Breast epithelium (tissue), 4 donors: ENCODE measurements around the gene ATG5. TPM values are rescaled to one million over a fixed set of nuclear protein-coding genes. Genes with fewer than 3 reads are reported as not detected.

ENCODE experiments used
- DNase-seq, 2 donors: peaks; one replicate each; pipeline ENCODE4 v3.0.0-alpha.2; 2019; ENCODE audit warnings: low spot score in 2 of 2
- H3K27ac ChIP-seq, 2 donors: fragments of 200-600 bp; sonication (generic) in 1 of 2; one replicate each; pipeline ENCODE4 v1.5.1; 2016 to 2019; ENCODE audit warnings: mild to moderate bottlenecking in 1 of 2
- H3K27me3 ChIP-seq, 2 donors: fragments of 200-600 bp; sonication (generic) in 1 of 2; one replicate each; pipeline versions ENCODE4 v1.5.1 to v1.6.0; 2017 to 2019; ENCODE audit warnings: control low read depth in 1 of 2, mild to moderate bottlenecking in 1 of 2
- H3K36me3 ChIP-seq: fragments of 200-600 bp; one replicate; pipeline ENCODE4 v1.5.1; 2019
- H3K4me1 ChIP-seq, 2 donors: fragments of 200-600 bp; sonication (generic); one replicate each; pipeline ENCODE4 v1.5.1; 2016 to 2019; ENCODE audit warnings: control low read depth in 1 of 2
- H3K4me3 ChIP-seq, 3 donors: fragments of 200-600 bp; sonication (generic); 1 replicate in 2 of 3; 2 replicates in 1 of 3; pipeline ENCODE4 v1.5.1; 2016 to 2019; ENCODE audit warnings: mild to moderate bottlenecking in 3 of 3, moderate library complexity in 2 of 3
- H3K9me3 ChIP-seq, 2 donors: fragments of 200-600 bp; sonication (generic) in 1 of 2; one replicate each; pipeline ENCODE4 v1.5.1; 2016 to 2019; ENCODE audit warnings: control low read depth in 1 of 2
- CTCF ChIP-seq, 3 donors: fragments of 450-650 bp; IDR thresholded peaks; one replicate each; pipeline ENCODE4 v1.5.1; 2016 to 2017; ENCODE audit warnings: antibody characterized with exemption in 3 of 3, mild to moderate bottlenecking in 3 of 3, moderate library complexity in 3 of 3
- POLR2A ChIP-seq: fragments of 450-650 bp; IDR thresholded peaks from one replicate; pipeline ENCODE4 v1.6.1; 2016; ENCODE audit warnings: antibody characterized with exemption, mild to moderate bottlenecking, moderate library complexity
- POLR2AphosphoS5 ChIP-seq, 3 donors: sonication (generic); formaldehyde crosslinking; IDR thresholded peaks; one replicate each; pipeline ENCODE4 v1.6.1; 2017; ENCODE audit warnings: antibody characterized with exemption in 3 of 3
- intact Hi-C: fragments of 100-400 bp; cut with DNase I; formaldehyde crosslinking; loops from one replicate; pipeline ENCODE4 v1.15.1; 2023; ENCODE audit warnings: low total_unique reads
- total RNA-seq, 3 donors: library from RNA; depleted of rRNA; stranded (reverse); fragments of >200 nt; gene quantifications; one replicate each; pipeline ENCODE4 v1.1.0, GENCODE V29; 2016

ATG5 gene
- total RNA-seq, 3 donors from 2014 or later, result 35.8 to 51.1 (median 45.9) TPM

DNA sequence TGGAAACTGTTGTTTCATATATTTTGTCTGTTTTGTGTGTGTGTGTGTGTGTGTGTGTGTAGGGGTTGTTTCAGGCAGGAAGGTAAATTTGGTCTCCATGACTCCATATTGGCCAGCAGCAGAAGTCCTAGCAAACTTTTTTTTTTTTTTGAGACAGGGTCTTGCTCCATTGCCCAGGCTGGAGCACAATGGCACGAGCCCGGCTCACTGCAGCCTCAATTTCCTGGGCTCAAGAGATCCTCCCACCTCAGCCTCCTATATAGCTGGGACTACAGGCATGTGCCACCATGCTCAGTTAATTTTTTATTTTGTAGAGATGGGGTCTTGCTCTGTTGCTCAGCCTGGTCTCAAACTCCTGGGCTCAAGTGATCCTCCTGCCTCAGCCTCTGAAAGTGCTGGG is 163.7 kb downstream of the ATG5 start:
- H3K4me3 ChIP-seq, result no peak overlapping the region
- DNase-seq, result no peak
- no peak for TF ChIP-seq CTCF (IDR thresholded peaks at IDR 0.05)

DNA sequence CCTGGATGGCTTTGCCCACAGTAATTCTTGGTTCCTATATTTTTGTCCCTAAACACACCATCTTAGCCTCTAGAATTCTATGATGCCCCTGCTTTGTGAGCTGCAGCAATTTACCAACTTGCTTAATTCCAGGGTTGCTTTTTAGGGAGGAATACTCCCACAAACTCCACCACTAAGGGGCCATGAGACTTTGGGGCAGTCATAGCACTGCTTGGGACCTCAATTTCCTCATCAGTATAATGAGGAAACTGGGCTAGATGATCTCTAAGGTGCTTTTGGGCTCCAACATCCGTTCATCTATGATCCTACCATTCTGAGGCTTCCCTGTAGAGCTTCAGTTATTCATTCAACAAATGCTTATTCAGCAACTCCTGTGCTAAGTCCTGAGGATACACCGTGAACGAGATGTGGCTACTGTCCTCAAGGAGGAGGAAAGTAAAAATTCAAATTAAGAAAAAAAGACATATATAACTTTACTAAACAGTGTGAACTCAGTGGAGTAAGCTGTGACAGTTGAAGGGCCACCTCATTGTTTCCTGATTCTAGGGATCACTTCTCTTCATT is 164.2 kb downstream of the ATG5 start:
- Histone ChIP-seq H3K4me3 (no peak overlapping the region), H3K27ac (no peak overlapping the region), H3K9me3 (no peaks in the 10 kb centered on the region), H3K27me3 (no peaks in the 10 kb centered on the region), H3K36me3 (no peaks in the 10 kb centered on the region), H3K4me1 (no peaks in the 10 kb centered on the region)
- TF ChIP-seq POLR2A (no peak), CTCF (IDR thresholded peaks at IDR 0.05) (no peak), POLR2AphosphoS5 (IDR thresholded peaks at IDR 0.05) (no peak)
- DNase-seq, result no peak
- intact Hi-C loops, result no loop called here

More for the DNA sequence above, 163.7 kb downstream of the ATG5 start:
- intact Hi-C loops, result no loop called here
- no peaks in the 10 kb centered on the region for H3K36me3 ChIP-seq
- no peaks in the 10 kb centered on the region for H3K27me3 ChIP-seq
- H3K9me3 ChIP-seq, result no peaks in the 10 kb centered on the region
- H3K4me1 ChIP-seq, result no peaks in the 10 kb centered on the region
- no peak overlapping the region for H3K27ac ChIP-seq

GRCh38 chr6:106160189-106160588 is 165.4 kb downstream of the ATG5 start:
- Histone ChIP-seq H3K27ac (no peak overlapping the region), H3K27me3 (no peaks in the 10 kb centered on the region), H3K36me3 (no peaks in the 10 kb centered on the region), H3K4me1 (no peaks in the 10 kb centered on the region), H3K4me3 (no peak overlapping the region), H3K9me3 (no peaks in the 10 kb centered on the region)
- intact Hi-C loops, result no loop called here
- DNase-seq, result no peak
- TF ChIP-seq POLR2A (no peak), POLR2AphosphoS5 (IDR thresholded peaks at IDR 0.05) (no peak), CTCF (IDR thresholded peaks at IDR 0.05) (no peak)

- H3K27ac ChIP-seq, result no peak overlapping the region
- no peaks in the 10 kb centered on the region for H3K9me3 ChIP-seq
- H3K4me3 ChIP-seq, result no peak overlapping the region
- H3K27me3 ChIP-seq, result no peaks in the 10 kb centered on the region
- no peaks in the 10 kb centered on the region for H3K36me3 ChIP-seq
- no peak for DNase-seq
- intact Hi-C loops, result no loop called here
- H3K4me1 ChIP-seq, result no peaks in the 10 kb centered on the region
- TF ChIP-seq CTCF (IDR thresholded peaks at IDR 0.05), result no peak
- TF ChIP-seq POLR2AphosphoS5 (IDR thresholded peaks at IDR 0.05), result no peak
- TF ChIP-seq POLR2A, result no peak
These were observed 166.0 kb downstream of the ATG5 start for GRCh38 chr6:106159531-106159940.

- Histone ChIP-seq H3K4me3 (no peak overlapping the region), H3K4me1 (no peaks in the 10 kb centered on the region), H3K9me3 (no peaks in the 10 kb centered on the region), H3K36me3 (no peaks in the 10 kb centered on the region), H3K27me3 (no peaks in the 10 kb centered on the region), H3K27ac (no peak overlapping the region)
- TF ChIP-seq CTCF (IDR thresholded peaks at IDR 0.05) (no peak), POLR2A (no peak), POLR2AphosphoS5 (IDR thresholded peaks at IDR 0.05) (no peak)
- no peak for DNase-seq
- intact Hi-C loops, result no loop called here
These were observed 166.7 kb downstream of the ATG5 start for GRCh38 chr6:106158816-106159215.
